ENCODE measurements around the gene SVOPL. TPM values are rescaled to one million over a fixed set of nuclear protein-coding genes. Genes with fewer than 3 reads are reported as not detected.

Gene SVOPL
- total and polyA plus RNA-seq, 9 of the 15 experiments (the other 6 are each of a cell fraction or from before 2014, with no cell fraction given): 0.13 to 0.42 (median 0.20) TPM; not detected in 6

- no peak for DNase-seq (ENCODE audit: extremely low read depth in 1 of 4, low spot score in 3 of 4)
- in situ Hi-C loops (cut with MboI): no loop called here
- POLR2A ChIA-PET: no interaction called here
- Histone ChIP-seq H3K36me3 (ENCODE audit: control insufficient read depth, insufficient read depth, low read length) (no peaks in the 10 kb centered on the region), H3K4me2 (ENCODE audit: insufficient read depth, low read length) (no peak overlapping the region), H4K20me1 (replicated peaks; ENCODE audit: control insufficient read depth, insufficient read depth, low read length) (no peaks in the 10 kb centered on the region), H3K9ac (ENCODE audit: insufficient read depth in 1 of 2, low read depth in 2 of 2, low read length in 2 of 2) (no peak overlapping the region), H3K4me1 (replicated peaks in 1 of 2; ENCODE audit: control insufficient read depth in 2 of 2, insufficient read depth in 2 of 2, low read length in 2 of 2) (peaks cover 0 to 6% of the 10 kb centered on the region in 2 experiments; a peak in 1 of 5 replicates), H3K9me1 (ENCODE audit: control insufficient read depth, insufficient read depth, low read length) (no peaks in the 10 kb centered on the region), H2AFZ (ENCODE audit: low read depth, low read length) (peak overlapping the region; percentile 52; the same call in 1 of the 2 replicates), H3K27ac (ENCODE audit: extremely low read depth, low read depth, low read length) (no peak overlapping the region), H3K9me3 (replicated peaks; ENCODE audit: control insufficient read depth, insufficient read depth, low read depth, low read length) (0 out of 2 replicates have a peak, but pooled peaks cover 2% of the 10 kb centered on the region), H3K27me3 (ENCODE audit: control insufficient read depth in 2 of 2, insufficient read depth in 2 of 2, low read length in 2 of 2) (no peaks in the 10 kb centered on the region), H3K79me2 (ENCODE audit: control insufficient read depth, insufficient read depth, low read length) (no peaks in the 10 kb centered on the region), H3K4me3 (no peak overlapping the region)
- BruUV-seq (replicated peaks): no TSS peak
- CTCF ChIA-PET (ENCODE audit: low intra/inter-chr PET ratio): no interaction called here
- no peak for FAIRE-seq
- no peak for ATAC-seq
- WGBS (ENCODE audit: insufficient coverage, low coverage, missing lambda C conversion rate): 22% methylated on average over 12 of the region's 12 CpGs
- intact Hi-C loops (cut with micrococcal nuclease): no loop called here
- TF ChIP-seq LEF1 (IDR thresholded peaks at IDR 0.05) (no peak), ETV6 (IDR thresholded peaks at IDR 0.05; ENCODE audit: borderline replicate concordance in 1 of 2, low read depth in 2 of 2, low read length in 1 of 2) (no peak), ETV6 (CRISPR knock-in tag; IDR thresholded peaks at IDR 0.05; ENCODE audit: borderline replicate concordance) (no peak), PHB2 (IDR thresholded peaks at IDR 0.05; ENCODE audit: low read depth) (no peak), JUN (IDR thresholded peaks at IDR 0.05; ENCODE audit: borderline replicate concordance, low read depth, low read length) (no peak), JUN (CRISPR knock-in tag; IDR thresholded peaks at IDR 0.05; ENCODE audit: borderline replicate concordance) (no peak), MITF (IDR thresholded peaks at IDR 0.05) (no peak), TFAM (CRISPR knock-in tag; conservative IDR thresholded peaks at IDR 0.05) (no peak), CTBP1 (IDR thresholded peaks at IDR 0.05; ENCODE audit: borderline replicate concordance) (no peak), RNF2 (IDR thresholded peaks at IDR 0.05) (no peak), HSF4 (CRISPR knock-in tag; IDR thresholded peaks at IDR 0.05; ENCODE audit: borderline replicate concordance) (no peak), KLF13 (tag; IDR thresholded peaks at IDR 0.05; ENCODE audit: borderline replicate concordance, low read depth) (no peak), ZNF586 (CRISPR knock-in tag; conservative IDR thresholded peaks at IDR 0.05) (no peak), U2AF1 (optimal IDR thresholded peaks at IDR 0.05; ENCODE audit: low read depth, low read length) (no peak), BHLHE40 (IDR thresholded peaks at IDR 0.05; ENCODE audit: low read length) (no peak), MCM2 (IDR thresholded peaks at IDR 0.05; ENCODE audit: low read depth) (no peak), ZFP1 (CRISPR knock-in tag; IDR thresholded peaks at IDR 0.05) (no peak), ZNF347 (CRISPR knock-in tag; IDR thresholded peaks at IDR 0.05; ENCODE audit: low read depth) (no peak), CHAMP1 (IDR thresholded peaks at IDR 0.05) (no peak)
Measured at GRCh38 chr7:138608275-138608674, 92.9 kb downstream of the SVOPL start.

Data from K562 (cell line).